Lung microvascular endothelial cell (primary cell): ENCODE data around the gene RTN1. TPM values are rescaled to one million over a fixed set of nuclear protein-coding genes. Genes with fewer than 3 reads are reported as not detected.
A peak's percentile ranks its signal among the peaks of the same experiment; 100 is the strongest.

ENCODE experiments used
- DNase-seq, 2 donors: peaks; one replicate each; pipeline versions ENCODE4 v3.0.0 to v3.0.0-alpha.2; 2010; ENCODE audit warnings: low read depth in 2 of 2
- total RNA-seq: library from RNA; depleted of rRNA; stranded (reverse); fragments of >200 nt; gene quantifications from 2 replicates; pipeline ENCODE4 v1.2.1, GENCODE V29; 2014

Gene RTN1
- total RNA-seq, 1 donor from 2014 or later = under 0.01 TPM

- DNase-seq = no peak
Measured at GRCh38 chr14:59852350-59852749, 18.2 kb downstream of the RTN1 start.

GRCh38 chr14:59850458-59850857 is 20.1 kb downstream of the RTN1 start:
- no peak for DNase-seq

- DNase-seq = no peak
Measured at GRCh38 chr14:59849411-59850130, 21.0 kb downstream of the RTN1 start.

GRCh38 chr14:59848671-59849070 is 21.9 kb downstream of the RTN1 start:
- DNase-seq = no peak

GRCh38 chr14:59847711-59848110 is 22.9 kb downstream of the RTN1 start:
- no peak for DNase-seq

- DNase-seq = no peak
Measured at GRCh38 chr14:59846595-59846994, 24.0 kb downstream of the RTN1 start.

- no peak for DNase-seq
Measured at GRCh38 chr14:59845245-59845644, 25.3 kb downstream of the RTN1 start.

- DNase-seq = no peak
Measured at GRCh38 chr14:59844186-59844812, 26.3 kb downstream of the RTN1 start.

- no peak for DNase-seq
Measured at GRCh38 chr14:59836116-59836515, 34.5 kb downstream of the RTN1 start.

GRCh38 chr14:59832653-59833294 is 37.8 kb downstream of the RTN1 start:
- DNase-seq = no peak

- no peak for DNase-seq
Measured at GRCh38 chr14:59831121-59831730, 39.4 kb downstream of the RTN1 start.

- DNase-seq = no peak
Measured at GRCh38 chr14:59830338-59830734, 40.2 kb downstream of the RTN1 start.

- DNase-seq = peak in 1 of 2 donors; percentile 49
Measured at GRCh38 chr14:59829469-59830337, 40.9 kb downstream of the RTN1 start.

GRCh38 chr14:59828276-59828675 is 42.3 kb downstream of the RTN1 start:
- no peak for DNase-seq

GRCh38 chr14:59827401-59827800 is 43.2 kb downstream of the RTN1 start:
- DNase-seq = no peak

GRCh38 chr14:59826150-59826549 is 44.4 kb downstream of the RTN1 start:
- no peak for DNase-seq

- DNase-seq = no peak
Measured at GRCh38 chr14:59823179-59823578, 47.4 kb downstream of the RTN1 start.

GRCh38 chr14:59819446-59820088 is 51.0 kb downstream of the RTN1 start:
- DNase-seq = no peak

GRCh38 chr14:59816941-59817340 is 53.6 kb downstream of the RTN1 start:
- DNase-seq = peak in 1 of 2 donors; percentile 14

- DNase-seq = no peak
Measured at GRCh38 chr14:59814988-59815387, 55.6 kb downstream of the RTN1 start.

- DNase-seq = no peak
Measured at GRCh38 chr14:59811815-59812214, 58.8 kb downstream of the RTN1 start.
